GM23338 (cell line): ENCODE data around the gene PLXNA2. TPM values are rescaled to one million over a fixed set of nuclear protein-coding genes. Genes with fewer than 3 reads are reported as not detected.

ENCODE experiments used
- ATAC-seq: fragments of 200-7000 bp; cut with Tn5 transposase; 3 replicates; pipeline ENCODE4 v1.9.1; 2020
- DNase-seq: peaks from one replicate; pipeline ENCODE4 v3.0.0-alpha.2; 2015; ENCODE audit warnings: low spot score
- H2AFZ ChIP-seq: fragments of 200-600 bp; sonication (generic); 2 replicates; pipeline ENCODE4 v1.8.0; 2016; ENCODE audit warnings: antibody characterized with exemption, mild to moderate bottlenecking, moderate library complexity
- H3F3A ChIP-seq: fragments of 200-600 bp; sonication (generic); replicated peaks from 2 replicates; pipeline ENCODE4 v1.8.0; 2017; ENCODE audit warnings: antibody characterized with exemption, mixed run types, low read depth
- H3K27ac ChIP-seq: fragments of 200-600 bp; sonication (generic); 2 replicates; pipeline ENCODE4 v1.6.1; 2016; ENCODE audit warnings: low read depth
- H3K27me3 ChIP-seq: fragments of 200-600 bp; sonication (generic); 2 replicates; pipeline ENCODE4 v1.8.0; 2016; ENCODE audit warnings: mild to moderate bottlenecking, mixed run types, moderate library complexity; ENCODE audit not compliant: insufficient read depth
- H3K36me3 ChIP-seq: fragments of 200-600 bp; sonication (generic); 2 replicates; pipeline ENCODE4 v1.8.0; 2016; ENCODE audit warnings: mild to moderate bottlenecking; ENCODE audit not compliant: insufficient read depth
- H3K4me1 ChIP-seq: fragments of 200-600 bp; sonication (generic); 2 replicates; pipeline ENCODE4 v1.8.0; 2016; ENCODE audit warnings: mild to moderate bottlenecking, moderate library complexity; ENCODE audit not compliant: insufficient read depth
- H3K4me2 ChIP-seq: fragments of 200-600 bp; sonication (generic); 2 replicates; pipeline ENCODE4 v1.7.1; 2017; ENCODE audit warnings: mixed run types
- H3K4me3 ChIP-seq: fragments of 200-600 bp; sonication (generic); 2 replicates; pipeline ENCODE4 v1.6.1; 2016; ENCODE audit warnings: mixed run types
- H3K79me2 ChIP-seq: fragments of 200-600 bp; sonication (generic); replicated peaks from 2 replicates; pipeline ENCODE4 v1.8.0; 2017; ENCODE audit warnings: mild to moderate bottlenecking; ENCODE audit not compliant: insufficient read depth
- H3K9me2 ChIP-seq: fragments of 200-600 bp; sonication (generic); 2 replicates; pipeline ENCODE4 v1.8.0; 2017; ENCODE audit not compliant: insufficient read depth
- H4K20me1 ChIP-seq: fragments of 200-600 bp; sonication (generic); replicated peaks from 2 replicates; pipeline ENCODE4 v1.8.0; 2017; ENCODE audit warnings: mild to moderate bottlenecking; ENCODE audit not compliant: insufficient read depth
- H3K27ac Mint-ChIP-seq: 2 replicates; pipeline ENCODE4 v1.8.0; 2020; ENCODE audit warnings: inconsistent platforms, mild to moderate bottlenecking, moderate library complexity, mixed read lengths
- H3K27me3 Mint-ChIP-seq: 3 replicates; pipeline ENCODE4 v1.8.0; 2022; ENCODE audit warnings: low read depth, mild to moderate bottlenecking, moderate library complexity, mixed read lengths, inconsistent platforms; ENCODE audit not compliant: insufficient read depth, poor library complexity
- H3K36me3 Mint-ChIP-seq: 3 replicates; pipeline ENCODE4 v1.8.0; 2021; ENCODE audit warnings: low read depth, mild to moderate bottlenecking, inconsistent platforms, moderate library complexity, mixed read lengths
- H3K4me1 Mint-ChIP-seq: 3 replicates; pipeline ENCODE4 v1.8.0; 2020; ENCODE audit warnings: mild to moderate bottlenecking, inconsistent platforms, mixed read lengths
- H3K4me3 Mint-ChIP-seq: 3 replicates; pipeline ENCODE4 v1.8.0; 2021; ENCODE audit warnings: moderate library complexity, mild to moderate bottlenecking, inconsistent platforms, mixed read lengths
- H3K9me3 Mint-ChIP-seq: 3 replicates; pipeline ENCODE4 v1.8.0; 2020; ENCODE audit warnings: moderate library complexity, mild to moderate bottlenecking, inconsistent platforms, mixed read lengths
- EZH2 ChIP-seq: fragments of 200-600 bp; sonication (generic); IDR thresholded peaks from one replicate; pipeline ENCODE4 v1.8.0; 2017; ENCODE audit warnings: antibody characterized with exemption, mild to moderate bottlenecking, low read depth; ENCODE audit not compliant: unreplicated experiment
- EZH2phosphoT487 ChIP-seq: fragments of 200-600 bp; sonication (generic); IDR thresholded peaks from one replicate; pipeline ENCODE4 v1.8.1; 2018; ENCODE audit warnings: antibody characterized with exemption; ENCODE audit not compliant: unreplicated experiment
- JUNB ChIP-seq: IDR thresholded peaks from one replicate; pipeline ENCODE4 v1.6.1; 2016; ENCODE audit warnings: antibody characterized with exemption; ENCODE audit not compliant: unreplicated experiment
- NANOG ChIP-seq: IDR thresholded peaks from 2 replicates; pipeline ENCODE4 v1.6.1; 2016; ENCODE audit warnings: antibody characterized with exemption, borderline replicate concordance
- ZNF331 ChIP-seq: fragments of 250-450 bp; sonication (Bioruptor Pico); IDR thresholded peaks from 2 replicates; pipeline ENCODE4 v1.5.0; 2020; ENCODE audit warnings: low read depth, mild to moderate bottlenecking, moderate library complexity
- polyA plus RNA-seq: library from polyadenylated mRNA; unstranded; fragments of >200 nt; fragmentation: Nextera tagmentation; extraction: Ambion mirVana; gene quantifications from 2 replicates; pipeline ENCODE4 v1.2.1, GENCODE V29; 2016
- total RNA-seq: library from RNA; depleted of rRNA; stranded (reverse); fragments of >200 nt; shearing (Covaris generic); gene quantifications from 2 replicates; pipeline ENCODE4 v1.2.3, GENCODE V29; 2014
- TF ChIP-seq, protein P1 (sequence below): IDR thresholded peaks from 2 replicates; pipeline ENCODE4 v1.6.1; 2016; ENCODE audit warnings: antibody characterized with exemption
- TF ChIP-seq, protein P2 (sequence below): IDR thresholded peaks from one replicate; pipeline ENCODE4 v1.6.1; 2018; ENCODE audit warnings: antibody characterized with exemption; ENCODE audit not compliant: unreplicated experiment
- TF ChIP-seq, protein P3 (sequence below): fragments of 250-450 bp; sonication (Bioruptor Pico); IDR thresholded peaks from 2 replicates; pipeline ENCODE4 v1.5.0; 2020; ENCODE audit warnings: mild to moderate bottlenecking, moderate library complexity

PLXNA2 gene
- total and polyA plus RNA-seq, 2 experiments from 2014 or later = 0.40 to 1.8 TPM

GRCh38 chr1:208265122-208265469 lies 20.9 kb upstream of the PLXNA2 start:
- peaks cover 6% of the 10 kb centered on the region; the same call in 2 of the 3 replicates for H3K9me3 Mint-ChIP-seq
- Histone ChIP-seq H3K4me3 (no peak overlapping the region), H3K79me2 (no peaks in the 10 kb centered on the region), H3K4me2 (no peak overlapping the region), H4K20me1 (no peaks in the 10 kb centered on the region), H3F3A (no peaks in the 10 kb centered on the region), H3K27me3 (no peaks in the 10 kb centered on the region), H3K4me1 (0 out of 2 replicates have a peak, but pooled peaks cover 3% of the 10 kb centered on the region), H3K9me2 (no peaks in the 10 kb centered on the region), H3K27ac (no peak overlapping the region), H2AFZ (no peak overlapping the region), H3K36me3 (no peaks in the 10 kb centered on the region)
- H3K4me3 Mint-ChIP-seq = no peak overlapping the region
- ATAC-seq = no peak
- no peak overlapping the region for H3K27ac Mint-ChIP-seq
- peaks cover 15% of the 10 kb centered on the region for H3K4me1 Mint-ChIP-seq
- no peaks in the 10 kb centered on the region; the same call in 2 of the 3 replicates for H3K36me3 Mint-ChIP-seq
- H3K27me3 Mint-ChIP-seq = peaks cover 5% of the 10 kb centered on the region
- TF ChIP-seq NANOG (no peak), EZH2 (no peak), ZNF331 (CRISPR knock-in tag) (no peak), JUNB (no peak), EZH2phosphoT487 (no peak)
- TF ChIP-seq, protein P1, sequence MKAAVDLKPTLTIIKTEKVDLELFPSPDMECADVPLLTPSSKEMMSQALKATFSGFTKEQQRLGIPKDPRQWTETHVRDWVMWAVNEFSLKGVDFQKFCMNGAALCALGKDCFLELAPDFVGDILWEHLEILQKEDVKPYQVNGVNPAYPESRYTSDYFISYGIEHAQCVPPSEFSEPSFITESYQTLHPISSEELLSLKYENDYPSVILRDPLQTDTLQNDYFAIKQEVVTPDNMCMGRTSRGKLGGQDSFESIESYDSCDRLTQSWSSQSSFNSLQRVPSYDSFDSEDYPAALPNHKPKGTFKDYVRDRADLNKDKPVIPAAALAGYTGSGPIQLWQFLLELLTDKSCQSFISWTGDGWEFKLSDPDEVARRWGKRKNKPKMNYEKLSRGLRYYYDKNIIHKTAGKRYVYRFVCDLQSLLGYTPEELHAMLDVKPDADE = no peak
- TF ChIP-seq, protein P2, sequence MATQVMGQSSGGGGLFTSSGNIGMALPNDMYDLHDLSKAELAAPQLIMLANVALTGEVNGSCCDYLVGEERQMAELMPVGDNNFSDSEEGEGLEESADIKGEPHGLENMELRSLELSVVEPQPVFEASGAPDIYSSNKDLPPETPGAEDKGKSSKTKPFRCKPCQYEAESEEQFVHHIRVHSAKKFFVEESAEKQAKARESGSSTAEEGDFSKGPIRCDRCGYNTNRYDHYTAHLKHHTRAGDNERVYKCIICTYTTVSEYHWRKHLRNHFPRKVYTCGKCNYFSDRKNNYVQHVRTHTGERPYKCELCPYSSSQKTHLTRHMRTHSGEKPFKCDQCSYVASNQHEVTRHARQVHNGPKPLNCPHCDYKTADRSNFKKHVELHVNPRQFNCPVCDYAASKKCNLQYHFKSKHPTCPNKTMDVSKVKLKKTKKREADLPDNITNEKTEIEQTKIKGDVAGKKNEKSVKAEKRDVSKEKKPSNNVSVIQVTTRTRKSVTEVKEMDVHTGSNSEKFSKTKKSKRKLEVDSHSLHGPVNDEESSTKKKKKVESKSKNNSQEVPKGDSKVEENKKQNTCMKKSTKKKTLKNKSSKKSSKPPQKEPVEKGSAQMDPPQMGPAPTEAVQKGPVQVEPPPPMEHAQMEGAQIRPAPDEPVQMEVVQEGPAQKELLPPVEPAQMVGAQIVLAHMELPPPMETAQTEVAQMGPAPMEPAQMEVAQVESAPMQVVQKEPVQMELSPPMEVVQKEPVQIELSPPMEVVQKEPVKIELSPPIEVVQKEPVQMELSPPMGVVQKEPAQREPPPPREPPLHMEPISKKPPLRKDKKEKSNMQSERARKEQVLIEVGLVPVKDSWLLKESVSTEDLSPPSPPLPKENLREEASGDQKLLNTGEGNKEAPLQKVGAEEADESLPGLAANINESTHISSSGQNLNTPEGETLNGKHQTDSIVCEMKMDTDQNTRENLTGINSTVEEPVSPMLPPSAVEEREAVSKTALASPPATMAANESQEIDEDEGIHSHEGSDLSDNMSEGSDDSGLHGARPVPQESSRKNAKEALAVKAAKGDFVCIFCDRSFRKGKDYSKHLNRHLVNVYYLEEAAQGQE = no peak
- DNase-seq = no peak

GRCh38 chr1:208264469-208265121 lies 20.4 kb upstream of the PLXNA2 start:
- H3K27ac Mint-ChIP-seq = no peak overlapping the region
- TF ChIP-seq, protein P3, sequence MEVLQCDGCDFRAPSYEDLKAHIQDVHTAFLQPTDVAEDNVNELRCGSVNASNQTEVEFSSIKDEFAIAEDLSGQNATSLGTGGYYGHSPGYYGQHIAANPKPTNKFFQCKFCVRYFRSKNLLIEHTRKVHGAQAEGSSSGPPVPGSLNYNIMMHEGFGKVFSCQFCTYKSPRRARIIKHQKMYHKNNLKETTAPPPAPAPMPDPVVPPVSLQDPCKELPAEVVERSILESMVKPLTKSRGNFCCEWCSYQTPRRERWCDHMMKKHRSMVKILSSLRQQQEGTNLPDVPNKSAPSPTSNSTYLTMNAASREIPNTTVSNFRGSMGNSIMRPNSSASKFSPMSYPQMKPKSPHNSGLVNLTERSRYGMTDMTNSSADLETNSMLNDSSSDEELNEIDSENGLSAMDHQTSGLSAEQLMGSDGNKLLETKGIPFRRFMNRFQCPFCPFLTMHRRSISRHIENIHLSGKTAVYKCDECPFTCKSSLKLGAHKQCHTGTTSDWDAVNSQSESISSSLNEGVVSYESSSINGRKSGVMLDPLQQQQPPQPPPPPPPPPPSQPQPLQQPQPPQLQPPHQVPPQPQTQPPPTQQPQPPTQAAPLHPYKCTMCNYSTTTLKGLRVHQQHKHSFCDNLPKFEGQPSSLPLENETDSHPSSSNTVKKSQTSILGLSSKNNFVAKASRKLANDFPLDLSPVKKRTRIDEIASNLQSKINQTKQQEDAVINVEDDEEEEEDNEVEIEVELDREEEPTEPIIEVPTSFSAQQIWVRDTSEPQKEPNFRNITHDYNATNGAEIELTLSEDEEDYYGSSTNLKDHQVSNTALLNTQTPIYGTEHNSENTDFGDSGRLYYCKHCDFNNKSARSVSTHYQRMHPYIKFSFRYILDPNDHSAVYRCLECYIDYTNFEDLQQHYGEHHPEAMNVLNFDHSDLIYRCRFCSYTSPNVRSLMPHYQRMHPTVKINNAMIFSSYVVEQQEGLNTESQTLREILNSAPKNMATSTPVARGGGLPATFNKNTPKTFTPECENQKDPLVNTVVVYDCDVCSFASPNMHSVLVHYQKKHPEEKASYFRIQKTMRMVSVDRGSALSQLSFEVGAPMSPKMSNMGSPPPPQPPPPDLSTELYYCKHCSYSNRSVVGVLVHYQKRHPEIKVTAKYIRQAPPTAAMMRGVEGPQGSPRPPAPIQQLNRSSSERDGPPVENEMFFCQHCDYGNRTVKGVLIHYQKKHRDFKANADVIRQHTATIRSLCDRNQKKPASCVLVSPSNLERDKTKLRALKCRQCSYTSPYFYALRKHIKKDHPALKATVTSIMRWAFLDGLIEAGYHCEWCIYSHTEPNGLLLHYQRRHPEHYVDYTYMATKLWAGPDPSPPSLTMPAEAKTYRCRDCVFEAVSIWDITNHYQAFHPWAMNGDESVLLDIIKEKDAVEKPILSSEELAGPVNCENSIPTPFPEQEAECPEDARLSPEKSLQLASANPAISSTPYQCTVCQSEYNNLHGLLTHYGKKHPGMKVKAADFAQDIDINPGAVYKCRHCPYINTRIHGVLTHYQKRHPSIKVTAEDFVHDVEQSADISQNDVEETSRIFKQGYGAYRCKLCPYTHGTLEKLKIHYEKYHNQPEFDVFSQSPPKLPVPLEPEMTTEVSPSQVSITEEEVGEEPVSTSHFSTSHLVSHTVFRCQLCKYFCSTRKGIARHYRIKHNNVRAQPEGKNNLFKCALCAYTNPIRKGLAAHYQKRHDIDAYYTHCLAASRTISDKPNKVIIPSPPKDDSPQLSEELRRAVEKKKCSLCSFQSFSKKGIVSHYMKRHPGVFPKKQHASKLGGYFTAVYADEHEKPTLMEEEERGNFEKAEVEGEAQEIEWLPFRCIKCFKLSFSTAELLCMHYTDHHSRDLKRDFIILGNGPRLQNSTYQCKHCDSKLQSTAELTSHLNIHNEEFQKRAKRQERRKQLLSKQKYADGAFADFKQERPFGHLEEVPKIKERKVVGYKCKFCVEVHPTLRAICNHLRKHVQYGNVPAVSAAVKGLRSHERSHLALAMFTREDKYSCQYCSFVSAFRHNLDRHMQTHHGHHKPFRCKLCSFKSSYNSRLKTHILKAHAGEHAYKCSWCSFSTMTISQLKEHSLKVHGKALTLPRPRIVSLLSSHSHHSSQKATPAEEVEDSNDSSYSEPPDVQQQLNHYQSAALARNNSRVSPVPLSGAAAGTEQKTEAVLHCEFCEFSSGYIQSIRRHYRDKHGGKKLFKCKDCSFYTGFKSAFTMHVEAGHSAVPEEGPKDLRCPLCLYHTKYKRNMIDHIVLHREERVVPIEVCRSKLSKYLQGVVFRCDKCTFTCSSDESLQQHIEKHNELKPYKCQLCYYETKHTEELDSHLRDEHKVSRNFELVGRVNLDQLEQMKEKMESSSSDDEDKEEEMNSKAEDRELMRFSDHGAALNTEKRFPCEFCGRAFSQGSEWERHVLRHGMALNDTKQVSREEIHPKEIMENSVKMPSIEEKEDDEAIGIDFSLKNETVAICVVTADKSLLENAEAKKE (CRISPR knock-in tag) = no peak
- TF ChIP-seq, protein P1 = no peak

More at GRCh38 chr1:208264469-208265121, 20.4 kb upstream of the PLXNA2 start:
- Mint-ChIP-seq H3K4me3 (no peak overlapping the region), H3K36me3 (no peaks in the 10 kb centered on the region; the same call in 2 of the 3 replicates), H3K9me3 (peaks cover 11% of the 10 kb centered on the region; the same call in 2 of the 3 replicates), H3K27me3 (peaks cover 5% of the 10 kb centered on the region), H3K4me1 (peaks cover 13% of the 10 kb centered on the region)
- Histone ChIP-seq H3K4me1 (no peaks in the 10 kb centered on the region), H2AFZ (no peak overlapping the region), H3K79me2 (no peaks in the 10 kb centered on the region), H3K9me2 (no peaks in the 10 kb centered on the region), H3F3A (no peaks in the 10 kb centered on the region), H4K20me1 (no peaks in the 10 kb centered on the region), H3K36me3 (no peaks in the 10 kb centered on the region), H3K27ac (no peak overlapping the region), H3K4me2 (no peak overlapping the region), H3K4me3 (no peak overlapping the region), H3K27me3 (no peaks in the 10 kb centered on the region)
- ATAC-seq (no peak), DNase-seq (no peak)
